ENCODE data around the gene EFNA2. TPM values are rescaled to one million over a fixed set of nuclear protein-coding genes. Genes with fewer than 3 reads are reported as not detected.

Gene EFNA2
- total RNA-seq, 4 donors from 2014 or later, result not detected

DNA sequence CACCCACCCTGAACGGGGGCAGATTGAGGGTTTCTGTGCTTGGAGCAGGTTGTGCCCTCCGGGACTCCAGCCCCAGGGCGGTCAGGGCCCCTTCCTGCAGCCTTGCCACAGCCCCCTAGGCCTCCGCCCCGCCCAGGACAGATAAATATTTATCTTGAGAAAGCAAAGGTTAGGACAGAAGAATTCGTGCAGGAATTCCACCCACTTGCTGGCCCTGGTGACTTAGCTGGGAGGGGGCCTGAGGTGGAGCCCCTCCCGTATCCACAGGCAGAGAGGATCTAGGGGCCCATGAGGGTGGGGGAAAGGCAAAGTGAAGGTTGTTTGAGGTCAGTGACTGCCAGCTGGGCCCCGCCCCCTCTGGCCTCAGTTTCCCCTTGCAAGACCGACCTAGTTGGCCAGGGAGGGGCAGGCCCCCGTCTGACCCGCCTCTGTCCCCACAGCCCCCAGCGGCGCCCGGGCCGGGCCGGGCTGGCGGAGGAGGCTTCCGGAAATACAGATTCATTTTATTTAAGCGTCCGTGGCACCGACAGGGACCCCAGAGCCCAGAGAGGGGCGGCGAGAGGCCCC, 32.1 kb upstream of the EFNA2 start:
- intact Hi-C loops (cut with DNase I), result no loop called here
- H3K4me3 ChIP-seq, result peak overlapping the region; percentile 77 to 89 (median 82)
- H3K27ac ChIP-seq (replicated peaks in 1 of 4), result peak overlapping the region; percentile 99 to 100 (median 100)
- H3K36me3 ChIP-seq, result peaks cover 36 to 73% (median 65%) of the 10 kb centered on the region in 4 donors
- no peaks in the 10 kb centered on the region for H3K9me3 ChIP-seq
- peaks cover 0 to 3% (median 0%) of the 10 kb centered on the region in 4 donors for H3K27me3 ChIP-seq
- TF ChIP-seq, protein P1, sequence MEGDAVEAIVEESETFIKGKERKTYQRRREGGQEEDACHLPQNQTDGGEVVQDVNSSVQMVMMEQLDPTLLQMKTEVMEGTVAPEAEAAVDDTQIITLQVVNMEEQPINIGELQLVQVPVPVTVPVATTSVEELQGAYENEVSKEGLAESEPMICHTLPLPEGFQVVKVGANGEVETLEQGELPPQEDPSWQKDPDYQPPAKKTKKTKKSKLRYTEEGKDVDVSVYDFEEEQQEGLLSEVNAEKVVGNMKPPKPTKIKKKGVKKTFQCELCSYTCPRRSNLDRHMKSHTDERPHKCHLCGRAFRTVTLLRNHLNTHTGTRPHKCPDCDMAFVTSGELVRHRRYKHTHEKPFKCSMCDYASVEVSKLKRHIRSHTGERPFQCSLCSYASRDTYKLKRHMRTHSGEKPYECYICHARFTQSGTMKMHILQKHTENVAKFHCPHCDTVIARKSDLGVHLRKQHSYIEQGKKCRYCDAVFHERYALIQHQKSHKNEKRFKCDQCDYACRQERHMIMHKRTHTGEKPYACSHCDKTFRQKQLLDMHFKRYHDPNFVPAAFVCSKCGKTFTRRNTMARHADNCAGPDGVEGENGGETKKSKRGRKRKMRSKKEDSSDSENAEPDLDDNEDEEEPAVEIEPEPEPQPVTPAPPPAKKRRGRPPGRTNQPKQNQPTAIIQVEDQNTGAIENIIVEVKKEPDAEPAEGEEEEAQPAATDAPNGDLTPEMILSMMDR (IDR thresholded peaks at IDR 0.05), result no peak
- TF ChIP-seq POLR2AphosphoS5 (IDR thresholded peaks at IDR 0.05) (peak; percentile 6 to 53), EP300 (IDR thresholded peaks at IDR 0.05) (no peak), POLR2A (IDR thresholded peaks at IDR 0.05; ENCODE audit: low read depth) (no peak)
- H3K4me1 ChIP-seq, result peaks cover 56 to 83% (median 76%) of the 10 kb centered on the region in 4 donors
- 13% methylated on average over 16 of the region's 23 CpGs for WGBS
- peak; percentile 95 for DNase-seq (ENCODE audit: extremely low spot score)

DNA sequence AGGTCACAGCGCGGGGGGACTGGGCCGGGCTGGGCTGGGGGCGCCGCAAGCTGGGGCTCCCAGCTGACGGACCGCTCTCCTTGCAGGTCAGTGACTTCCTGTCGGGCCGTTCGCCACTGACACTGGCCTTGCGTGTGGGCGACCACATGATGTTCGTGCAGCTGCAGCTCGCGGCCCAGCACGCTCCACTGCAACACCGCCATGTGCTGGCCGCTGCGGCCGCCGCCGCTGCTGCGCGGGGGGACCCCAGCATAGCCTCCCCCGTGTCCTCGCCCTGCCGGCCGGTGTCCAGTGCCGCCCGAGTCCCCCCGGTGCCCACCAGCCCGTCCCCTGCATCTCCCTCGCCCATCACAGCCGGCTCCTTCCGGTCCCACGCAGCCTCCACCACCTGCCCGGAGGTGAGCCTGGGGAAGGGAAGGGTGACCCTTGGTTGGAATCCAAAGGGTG, 31.6 kb upstream of the EFNA2 start:
- Histone ChIP-seq H3K36me3 (peaks cover 36 to 73% (median 65%) of the 10 kb centered on the region in 4 donors), H3K27ac (replicated peaks in 1 of 4) (peak overlapping the region; percentile 99 to 100 (median 100)), H3K4me1 (peaks cover 61 to 88% (median 82%) of the 10 kb centered on the region in 4 donors), H3K9me3 (no peaks in the 10 kb centered on the region), H3K4me3 (peak overlapping the region; percentile 77 to 89 (median 82)), H3K27me3 (peaks cover 0 to 3% (median 0%) of the 10 kb centered on the region in 4 donors)
- no peak for TF ChIP-seq POLR2A (IDR thresholded peaks at IDR 0.05; ENCODE audit: low read depth)
- TF ChIP-seq POLR2AphosphoS5 (IDR thresholded peaks at IDR 0.05), result peak in 1 of 2 donors; percentile 73
- TF ChIP-seq, protein P1 (IDR thresholded peaks at IDR 0.05), result no peak
- TF ChIP-seq EP300 (IDR thresholded peaks at IDR 0.05), result no peak
- no peak for DNase-seq (ENCODE audit: extremely low spot score)
- intact Hi-C loops (cut with DNase I), result no loop called here
- WGBS, result 75% methylated on average over 20 of the region's 37 CpGs

DNA sequence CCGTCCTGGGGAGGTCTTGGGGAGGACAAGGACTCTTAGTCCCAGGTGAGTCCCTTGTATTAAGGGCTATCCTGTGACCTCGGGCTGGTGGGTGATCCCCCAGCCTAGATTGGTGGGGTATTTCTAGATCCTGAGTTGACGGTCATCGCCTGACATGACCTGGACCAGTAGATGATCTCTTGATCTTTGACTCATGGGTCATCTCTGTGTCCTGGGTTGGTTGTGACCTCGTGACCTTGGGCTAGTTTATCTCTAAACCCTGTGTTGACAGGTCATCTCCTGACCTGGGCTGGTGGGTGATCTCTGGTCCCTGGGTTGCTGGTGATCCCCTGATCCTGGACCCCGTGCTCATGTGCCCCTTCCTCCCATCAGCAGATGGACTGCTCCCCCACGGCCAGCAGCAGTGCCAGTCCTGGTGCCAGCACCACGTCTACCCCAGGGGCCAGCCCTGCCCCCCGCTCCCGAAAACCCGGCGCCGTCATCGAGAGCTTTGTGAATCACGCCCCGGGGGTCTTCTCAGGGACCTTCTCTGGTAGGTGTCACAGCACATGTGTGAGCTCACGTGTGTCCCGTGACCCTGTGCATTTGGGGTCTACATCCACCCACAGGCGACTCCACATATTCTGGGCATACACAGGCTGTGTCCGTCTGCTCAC, 31.0 kb upstream of the EFNA2 start:
- intact Hi-C loops (cut with DNase I), result no loop called here
- H3K4me1 ChIP-seq, result peaks cover 67 to 94% (median 87%) of the 10 kb centered on the region in 4 donors
- peak overlapping the region; percentile 99 to 100 (median 100) for H3K27ac ChIP-seq (replicated peaks in 1 of 4)
- DNase-seq (ENCODE audit: extremely low spot score), result no peak
- no peaks in the 10 kb centered on the region for H3K27me3 ChIP-seq
- peaks cover 36 to 73% (median 65%) of the 10 kb centered on the region in 4 donors for H3K36me3 ChIP-seq
- peak overlapping the region; percentile 77 to 89 (median 82) for H3K4me3 ChIP-seq
- H3K9me3 ChIP-seq, result no peaks in the 10 kb centered on the region
- TF ChIP-seq POLR2AphosphoS5 (IDR thresholded peaks at IDR 0.05) (no peak), POLR2A (IDR thresholded peaks at IDR 0.05; ENCODE audit: low read depth) (no peak), EP300 (IDR thresholded peaks at IDR 0.05) (no peak)
- TF ChIP-seq, protein P1 (IDR thresholded peaks at IDR 0.05), result no peak
- 85% methylated on average over 16 of the region's 20 CpGs for WGBS

DNA sequence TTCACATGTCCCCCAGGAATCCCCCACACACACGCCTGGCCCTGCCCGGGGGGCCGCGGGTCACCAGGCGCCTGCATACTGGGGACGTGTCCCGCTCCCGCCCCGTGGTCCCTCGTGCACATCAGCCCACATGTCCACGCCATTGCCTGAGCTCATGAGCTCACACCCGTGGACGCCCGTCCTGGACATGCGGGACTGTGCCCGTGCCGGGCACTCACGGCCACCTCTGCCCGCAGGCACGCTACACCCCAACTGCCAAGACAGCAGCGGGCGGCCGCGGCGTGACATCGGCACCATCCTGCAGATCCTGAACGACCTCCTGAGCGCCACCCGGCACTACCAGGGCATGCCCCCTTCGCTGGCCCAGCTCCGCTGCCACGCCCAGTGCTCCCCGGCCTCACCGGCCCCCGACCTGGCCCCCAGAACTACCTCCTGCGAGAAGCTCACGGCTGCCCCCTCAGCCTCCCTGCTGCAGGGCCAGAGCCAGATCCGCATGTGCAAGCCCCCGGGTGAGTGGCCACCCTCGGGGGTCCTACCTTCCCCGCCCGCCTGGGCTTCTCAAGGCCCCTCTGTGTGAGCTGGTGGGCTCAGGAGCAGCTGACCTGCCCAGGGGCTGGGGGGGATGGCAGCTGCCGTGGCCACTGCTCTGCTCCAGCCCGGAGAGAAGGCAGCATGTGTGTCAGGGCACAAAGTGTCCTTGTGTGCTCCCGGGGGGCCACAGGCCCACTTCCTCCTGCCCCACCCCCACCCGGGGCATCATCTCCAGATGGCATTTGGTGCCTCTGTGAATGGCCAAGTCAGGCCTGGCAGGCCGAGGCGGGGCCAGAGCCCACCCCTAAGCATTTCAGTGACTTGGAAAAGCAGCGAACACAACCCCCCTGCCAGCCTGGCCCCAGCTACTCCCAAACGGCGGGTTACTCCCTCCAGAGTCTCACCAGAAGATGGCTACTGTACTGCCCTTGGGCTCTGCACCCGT, 30.2 kb upstream of the EFNA2 start:
- Histone ChIP-seq H3K4me1 (peaks cover 75 to 100% (median 95%) of the 10 kb centered on the region in 4 donors), H3K36me3 (peaks cover 36 to 67% (median 63%) of the 10 kb centered on the region in 4 donors), H3K9me3 (no peaks in the 10 kb centered on the region), H3K4me3 (no peak overlapping the region), H3K27me3 (no peaks in the 10 kb centered on the region), H3K27ac (replicated peaks in 1 of 4) (peak overlapping the region; percentile 99 to 100 (median 100))
- TF ChIP-seq, protein P1 (IDR thresholded peaks at IDR 0.05), result no peak
- TF ChIP-seq POLR2A (IDR thresholded peaks at IDR 0.05; ENCODE audit: low read depth) (no peak), EP300 (IDR thresholded peaks at IDR 0.05) (no peak), POLR2AphosphoS5 (IDR thresholded peaks at IDR 0.05) (no peak)
- intact Hi-C loops (cut with DNase I), result no loop called here
- 85% methylated on average over 28 of the region's 52 CpGs for WGBS
- no peak for DNase-seq (ENCODE audit: extremely low spot score)
